AG10803 (cell line): ENCODE results near the gene SLC12A4.

Experiments used
- DNase-seq: peaks from one replicate; pipeline ENCODE4 v3.0.0; 2010; ENCODE audit warnings: low read depth
- H3K4me3 ChIP-seq: 2 replicates; pipeline ENCODE4 v1.5.1; 2011; ENCODE audit warnings: mild to moderate bottlenecking, low read length, control low read depth
- TF ChIP-seq, protein P1 (sequence below): conservative IDR thresholded peaks from 2 replicates; pipeline ENCODE4 v1.5.1; 2011; ENCODE audit warnings: mild to moderate bottlenecking, low read length, control low read depth, inconsistent platforms

The SLC12A4 gene

DNA sequence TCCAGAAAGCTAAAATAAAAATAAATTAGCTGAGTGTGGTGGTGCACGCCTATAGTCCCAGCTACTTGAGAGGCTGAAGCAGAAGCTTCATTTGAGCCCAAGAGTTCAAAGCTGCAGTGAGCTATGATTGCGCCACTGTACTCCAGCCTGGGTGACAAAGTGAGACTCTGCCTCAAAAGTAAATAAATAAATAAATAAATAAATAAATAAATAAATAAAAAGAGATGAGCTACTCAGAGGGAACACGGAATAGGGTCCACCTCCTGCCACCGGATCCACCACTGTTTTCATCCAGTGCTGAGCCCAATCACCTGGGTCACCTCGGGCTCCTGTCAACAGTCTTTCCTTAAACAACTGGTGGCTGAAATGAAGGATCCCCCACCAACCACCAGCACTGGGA, 18.5 kb upstream of the SLC12A4 start:
- H3K4me3 ChIP-seq: no peak overlapping the region
- DNase-seq: no peak
- TF ChIP-seq, protein P1, sequence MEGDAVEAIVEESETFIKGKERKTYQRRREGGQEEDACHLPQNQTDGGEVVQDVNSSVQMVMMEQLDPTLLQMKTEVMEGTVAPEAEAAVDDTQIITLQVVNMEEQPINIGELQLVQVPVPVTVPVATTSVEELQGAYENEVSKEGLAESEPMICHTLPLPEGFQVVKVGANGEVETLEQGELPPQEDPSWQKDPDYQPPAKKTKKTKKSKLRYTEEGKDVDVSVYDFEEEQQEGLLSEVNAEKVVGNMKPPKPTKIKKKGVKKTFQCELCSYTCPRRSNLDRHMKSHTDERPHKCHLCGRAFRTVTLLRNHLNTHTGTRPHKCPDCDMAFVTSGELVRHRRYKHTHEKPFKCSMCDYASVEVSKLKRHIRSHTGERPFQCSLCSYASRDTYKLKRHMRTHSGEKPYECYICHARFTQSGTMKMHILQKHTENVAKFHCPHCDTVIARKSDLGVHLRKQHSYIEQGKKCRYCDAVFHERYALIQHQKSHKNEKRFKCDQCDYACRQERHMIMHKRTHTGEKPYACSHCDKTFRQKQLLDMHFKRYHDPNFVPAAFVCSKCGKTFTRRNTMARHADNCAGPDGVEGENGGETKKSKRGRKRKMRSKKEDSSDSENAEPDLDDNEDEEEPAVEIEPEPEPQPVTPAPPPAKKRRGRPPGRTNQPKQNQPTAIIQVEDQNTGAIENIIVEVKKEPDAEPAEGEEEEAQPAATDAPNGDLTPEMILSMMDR: no peak

DNA sequence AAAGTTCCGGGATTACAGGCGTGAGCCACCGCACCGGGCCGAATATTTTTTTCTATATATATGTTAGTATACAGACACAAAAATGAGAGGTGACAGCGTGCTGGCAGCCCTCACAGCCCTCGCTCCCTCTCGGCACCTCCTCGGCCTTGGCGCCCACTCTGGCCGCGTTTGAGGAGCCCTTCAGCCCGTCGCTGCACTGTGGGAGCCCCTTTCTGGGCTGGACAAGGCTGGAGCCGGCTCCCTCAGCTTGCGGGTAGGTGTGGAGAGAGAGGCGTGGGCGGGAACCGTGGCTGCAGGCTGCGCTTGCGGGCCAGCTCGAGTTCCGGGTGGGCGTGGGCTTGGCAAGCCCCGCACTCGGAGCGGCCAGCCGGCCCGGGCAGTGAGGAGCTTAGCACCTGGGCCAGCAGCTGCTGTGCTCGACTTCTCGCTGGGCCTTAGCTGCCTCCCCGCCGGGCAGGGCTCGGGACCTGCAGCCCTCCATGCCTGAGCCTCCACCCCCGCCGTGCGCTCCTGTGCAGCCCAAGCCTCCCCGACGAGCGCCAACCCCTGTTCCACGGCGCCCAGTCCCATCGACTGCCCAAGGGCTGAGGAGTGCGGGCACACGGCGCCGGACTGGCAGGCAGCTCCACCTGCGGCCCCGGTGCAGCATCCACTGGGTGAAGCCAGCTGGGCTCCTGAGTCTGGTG, 13.7 kb upstream of the SLC12A4 start:
- no peak for DNase-seq
- H3K4me3 ChIP-seq: no peak overlapping the region
- TF ChIP-seq, protein P1: no peak

DNA sequence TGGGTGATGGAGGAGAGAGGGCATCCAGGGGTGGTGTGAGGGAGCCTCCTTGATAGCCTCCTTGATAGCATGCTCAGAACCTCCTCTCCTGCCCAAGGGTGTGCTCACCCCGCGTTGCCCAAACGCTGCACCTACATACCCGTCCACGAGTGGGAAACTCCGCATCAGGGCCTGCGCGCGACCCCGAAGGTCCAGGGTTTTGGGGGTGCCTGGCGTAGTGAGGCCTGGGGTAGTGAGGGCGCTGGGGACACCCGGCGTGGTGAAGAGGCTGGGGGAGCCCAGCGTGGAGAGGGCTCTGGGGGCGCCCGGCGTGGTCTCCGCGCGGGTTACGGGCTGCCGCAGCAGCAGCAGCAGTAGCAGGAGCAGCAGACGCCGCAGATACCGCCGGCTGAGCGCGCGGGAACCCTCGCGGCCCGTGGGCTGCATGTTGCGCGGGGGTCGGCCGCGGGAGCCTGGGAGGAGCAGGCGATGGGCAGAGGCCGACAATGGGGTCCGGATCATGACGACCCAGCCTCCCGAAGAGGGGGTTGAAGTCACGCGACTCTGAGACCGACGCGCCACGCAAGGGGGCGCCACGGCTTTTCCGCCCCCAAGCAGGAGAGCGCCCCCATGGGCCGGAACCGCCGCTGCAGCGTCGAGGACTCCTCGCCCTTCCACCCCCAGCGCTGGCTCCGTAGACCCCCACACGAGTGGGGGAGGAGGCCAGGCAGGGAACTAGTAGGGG, 11.7 kb upstream of the SLC12A4 start, which contains the start of gene DPEP3:
Gene DPEP3 (minus strand): TSS at position 545 of the 724 bp plus-strand sequence. CDS start 119 bp downstream, at position 426.
- DNase-seq: no peak
- H3K4me3 ChIP-seq: no peak within 1 kb of the TSS
- TF ChIP-seq, protein P1: peak; percentile 7; the same call in 1 of the 2 replicates

DNA sequence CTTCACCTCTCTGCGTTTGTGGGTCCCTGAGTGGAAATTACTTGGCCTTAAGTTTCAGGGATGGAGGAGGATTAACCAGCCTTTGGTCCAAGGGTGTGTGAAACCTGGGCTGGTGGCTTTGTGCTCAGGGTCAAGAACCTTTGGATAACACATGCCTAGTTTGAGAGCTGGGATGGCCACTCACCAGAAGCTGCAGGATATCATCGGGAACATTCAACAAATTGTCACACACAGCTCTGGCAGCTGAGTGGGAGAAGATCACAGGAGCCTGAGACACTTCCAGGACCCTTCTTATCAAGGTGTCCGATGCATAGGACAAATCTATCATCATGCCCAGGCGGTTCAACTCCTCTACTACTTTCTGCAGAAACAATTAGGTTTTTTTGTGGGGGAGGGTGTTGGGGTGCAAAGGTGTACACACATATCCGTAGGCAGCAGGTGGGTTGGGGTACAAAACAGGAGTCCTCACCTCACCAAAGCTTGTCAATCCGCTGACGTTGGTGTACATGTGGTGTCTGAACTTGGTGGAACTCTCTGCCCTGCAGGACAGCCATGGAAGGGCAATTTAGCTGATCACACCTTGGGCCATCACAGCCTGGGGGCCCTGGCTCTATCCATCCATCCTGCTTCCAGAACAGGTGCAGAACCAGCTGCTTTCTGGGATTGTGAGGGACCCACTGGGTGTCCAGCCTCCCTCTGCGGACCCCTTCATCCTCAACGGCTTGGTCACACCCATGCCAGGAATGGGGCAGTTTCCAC, 9.2 kb upstream of the SLC12A4 start:
- no peak overlapping the region for H3K4me3 ChIP-seq
- TF ChIP-seq, protein P1: no peak

DNA sequence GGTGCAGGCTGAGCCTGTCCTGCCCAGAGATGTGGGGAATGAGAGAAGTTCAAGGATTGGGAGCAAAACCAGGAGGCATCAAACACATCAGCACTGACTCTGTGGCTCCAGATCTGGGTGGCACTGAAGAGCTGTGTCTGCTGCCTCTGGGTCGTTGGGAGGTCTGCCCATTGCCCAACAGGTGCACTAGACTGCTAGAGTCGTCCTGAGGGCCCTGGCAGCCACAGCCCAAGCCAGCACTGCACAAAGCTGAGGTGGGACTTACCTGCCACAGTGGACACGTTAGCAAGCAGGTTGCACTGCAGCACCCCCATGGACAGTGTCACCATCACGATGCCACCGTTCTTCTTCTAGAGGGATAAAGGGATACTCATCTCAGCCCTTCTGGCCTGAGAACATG, 8.6 kb upstream of the SLC12A4 start:
- H3K4me3 ChIP-seq: no peak overlapping the region
- TF ChIP-seq, protein P1: no peak
- no peak for DNase-seq

More for the DNA sequence above, 9.2 kb upstream of the SLC12A4 start:
- no peak for DNase-seq

DNA sequence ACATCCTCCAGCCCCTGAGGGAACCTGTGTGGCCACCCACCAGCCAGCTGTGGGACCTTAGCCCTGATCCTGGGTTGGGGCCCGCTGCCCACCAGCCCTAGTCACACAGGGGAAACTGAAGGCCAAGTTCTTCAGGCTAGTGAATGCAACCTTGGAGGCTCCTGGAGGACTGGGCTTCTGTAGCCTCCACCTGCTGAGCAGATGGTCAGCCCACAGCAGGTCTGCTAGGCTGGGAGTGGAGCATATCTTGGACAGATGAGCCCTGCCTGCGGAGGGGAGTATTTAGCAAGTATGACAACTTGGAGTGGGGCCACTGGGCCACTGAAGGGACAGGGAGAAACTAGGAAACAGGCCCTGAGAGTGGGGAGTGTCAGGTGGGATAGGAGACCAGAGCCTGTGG, 7.8 kb upstream of the SLC12A4 start:
- TF ChIP-seq, protein P1: no peak
- H3K4me3 ChIP-seq: no peak overlapping the region
- no peak for DNase-seq
